IMR-90 (cell line): ENCODE measurements around the gene LGALS4.

Source experiments
- POLR2A ChIP-seq: IDR thresholded peaks from 2 replicates; pipeline ENCODE4 v1.6.1; 2012; ENCODE audit warnings: mild to moderate bottlenecking, low read depth, low read length
- TF ChIP-seq, protein P1 (sequence below): conservative IDR thresholded peaks from 2 replicates; pipeline ENCODE4 v1.5.1; 2012; ENCODE audit warnings: mild to moderate bottlenecking, low read depth, low read length, improper control_type of control experiment

DNA sequence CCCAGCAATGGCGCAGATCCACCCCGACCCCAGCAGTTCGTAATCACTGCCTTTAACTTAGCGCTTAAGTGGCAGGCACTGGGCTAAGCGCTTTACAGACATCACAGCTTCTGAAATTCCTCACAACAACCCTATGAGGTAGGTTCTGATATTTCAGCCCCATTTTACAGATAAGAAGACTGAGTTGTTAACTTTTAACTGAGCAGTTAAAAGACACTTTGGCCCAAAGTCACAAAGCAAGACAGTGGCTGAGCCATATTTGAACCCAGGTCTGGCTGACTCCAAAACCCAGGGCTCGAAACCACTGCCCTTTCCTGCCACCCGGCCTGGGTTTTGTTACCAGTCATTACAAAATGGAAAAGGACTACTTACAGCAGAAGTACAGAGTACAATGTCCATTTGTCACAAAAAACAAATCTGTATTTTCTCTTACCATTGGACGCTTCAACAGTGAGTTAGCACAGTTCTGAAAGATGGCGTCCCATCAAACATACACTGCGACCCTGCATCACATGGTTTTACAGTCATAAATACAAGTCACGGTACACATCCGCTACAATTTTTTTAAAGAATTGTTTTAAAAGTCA is 28.5 kb upstream of the LGALS4 start:
- TF ChIP-seq, protein P1, sequence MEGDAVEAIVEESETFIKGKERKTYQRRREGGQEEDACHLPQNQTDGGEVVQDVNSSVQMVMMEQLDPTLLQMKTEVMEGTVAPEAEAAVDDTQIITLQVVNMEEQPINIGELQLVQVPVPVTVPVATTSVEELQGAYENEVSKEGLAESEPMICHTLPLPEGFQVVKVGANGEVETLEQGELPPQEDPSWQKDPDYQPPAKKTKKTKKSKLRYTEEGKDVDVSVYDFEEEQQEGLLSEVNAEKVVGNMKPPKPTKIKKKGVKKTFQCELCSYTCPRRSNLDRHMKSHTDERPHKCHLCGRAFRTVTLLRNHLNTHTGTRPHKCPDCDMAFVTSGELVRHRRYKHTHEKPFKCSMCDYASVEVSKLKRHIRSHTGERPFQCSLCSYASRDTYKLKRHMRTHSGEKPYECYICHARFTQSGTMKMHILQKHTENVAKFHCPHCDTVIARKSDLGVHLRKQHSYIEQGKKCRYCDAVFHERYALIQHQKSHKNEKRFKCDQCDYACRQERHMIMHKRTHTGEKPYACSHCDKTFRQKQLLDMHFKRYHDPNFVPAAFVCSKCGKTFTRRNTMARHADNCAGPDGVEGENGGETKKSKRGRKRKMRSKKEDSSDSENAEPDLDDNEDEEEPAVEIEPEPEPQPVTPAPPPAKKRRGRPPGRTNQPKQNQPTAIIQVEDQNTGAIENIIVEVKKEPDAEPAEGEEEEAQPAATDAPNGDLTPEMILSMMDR: no peak
- no peak for TF ChIP-seq POLR2A
